NCI-H774 (cell line): Measurements from ENCODE around the gene TAAR9.

ENCODE experiments used
- DNase-seq: peaks from one replicate; lab custom pipeline; 2025; lab: John Stamatoyannopoulos, UW

TAAR9 gene, protein sequence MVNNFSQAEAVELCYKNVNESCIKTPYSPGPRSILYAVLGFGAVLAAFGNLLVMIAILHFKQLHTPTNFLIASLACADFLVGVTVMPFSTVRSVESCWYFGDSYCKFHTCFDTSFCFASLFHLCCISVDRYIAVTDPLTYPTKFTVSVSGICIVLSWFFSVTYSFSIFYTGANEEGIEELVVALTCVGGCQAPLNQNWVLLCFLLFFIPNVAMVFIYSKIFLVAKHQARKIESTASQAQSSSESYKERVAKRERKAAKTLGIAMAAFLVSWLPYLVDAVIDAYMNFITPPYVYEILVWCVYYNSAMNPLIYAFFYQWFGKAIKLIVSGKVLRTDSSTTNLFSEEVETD

GRCh38 chr6:132537977-132538376 is at the start of gene TAAR9:
Gene TAAR9 (plus strand): TSS chr6:132538277. CDS start chr6:132538290, 13 bp downstream.
- DNase-seq = no peak

- DNase-seq = no peak
Measured at GRCh38 chr6:132489376-132489775, 48.7 kb upstream of the TAAR9 start.

GRCh38 chr6:132490024-132490423 is 48.1 kb upstream of the TAAR9 start:
- DNase-seq = no peak

DNA sequence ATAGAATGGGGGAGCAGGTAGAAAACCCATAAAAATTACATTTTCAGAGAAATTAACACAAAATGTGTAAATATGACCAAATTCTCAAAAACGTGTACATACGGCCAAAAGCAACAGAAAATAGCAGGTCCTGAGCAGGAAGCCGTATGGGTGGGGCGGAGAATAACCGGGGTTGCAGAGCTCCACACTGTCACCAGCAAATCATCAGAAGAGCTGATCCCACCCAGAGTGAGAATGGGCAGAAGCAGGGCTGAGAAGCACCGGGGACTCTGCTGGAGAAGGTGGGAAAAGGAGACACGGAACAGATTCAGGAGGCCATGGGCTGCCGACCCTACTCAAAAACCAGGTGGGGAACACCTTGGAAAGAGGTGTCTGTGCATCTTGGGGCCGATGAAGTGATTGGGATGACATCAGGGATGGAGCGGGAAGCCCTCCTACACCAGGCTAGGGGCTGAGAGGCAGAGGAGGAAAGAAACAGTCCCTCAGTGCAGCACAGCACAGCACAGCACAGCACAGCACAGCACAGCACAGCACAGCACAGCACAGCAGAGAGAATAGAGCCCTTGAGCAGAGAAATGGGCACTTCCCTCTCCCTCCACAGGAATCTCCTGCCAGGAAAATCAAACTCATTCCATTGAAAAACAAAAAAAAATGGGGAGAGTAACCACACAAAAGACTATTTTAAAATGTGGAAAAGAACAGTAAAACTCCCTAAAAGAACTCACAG is 47.4 kb upstream of the TAAR9 start:
- DNase-seq = no peak

- no peak for DNase-seq
Measured at GRCh38 chr6:132491303-132491702, 46.8 kb upstream of the TAAR9 start.

DNA sequence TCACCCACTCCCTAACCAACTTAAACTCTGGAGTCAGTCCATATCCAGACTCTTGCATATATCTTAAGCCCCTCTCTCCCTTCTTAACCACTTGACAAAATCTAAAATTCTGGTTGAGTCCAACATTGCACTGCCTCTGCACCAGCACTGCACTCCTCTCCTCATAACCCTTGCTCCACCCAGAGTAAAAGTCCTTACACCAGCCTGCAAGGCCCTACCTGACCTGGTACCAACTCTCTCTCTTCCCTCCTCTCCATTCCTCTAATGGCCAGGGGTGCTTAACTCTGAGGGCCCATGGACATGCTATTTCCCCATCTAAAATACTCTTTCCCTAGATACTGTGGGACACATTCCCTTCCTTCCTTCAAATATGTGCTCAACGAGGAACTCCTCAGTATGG is 46.2 kb upstream of the TAAR9 start:
- DNase-seq = no peak

- DNase-seq = no peak
Measured at GRCh38 chr6:132494954-132495353, 43.1 kb upstream of the TAAR9 start.

- no peak for DNase-seq
Measured at GRCh38 chr6:132495604-132496079, 42.4 kb upstream of the TAAR9 start.

GRCh38 chr6:132496519-132497180 is 41.4 kb upstream of the TAAR9 start:
- DNase-seq = no peak

DNA sequence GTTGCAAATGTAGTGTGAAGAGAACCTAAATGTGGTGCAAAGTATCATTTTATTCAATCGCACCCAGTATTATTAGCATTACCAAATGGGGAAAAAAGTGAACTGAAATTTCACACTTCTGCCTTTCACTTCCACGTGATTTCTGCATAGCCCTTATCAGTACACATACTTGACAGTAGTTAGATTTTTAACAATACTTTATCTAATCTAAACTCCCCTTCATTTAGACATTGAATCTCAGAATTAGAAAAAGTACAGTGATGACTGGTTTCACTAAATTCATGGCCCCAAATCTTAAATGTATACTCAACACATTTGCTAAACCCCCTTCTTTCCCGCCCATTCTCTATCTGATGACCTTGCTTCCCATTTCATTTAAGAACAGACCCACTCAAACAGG is 39.4 kb upstream of the TAAR9 start:
- DNase-seq = no peak

DNA sequence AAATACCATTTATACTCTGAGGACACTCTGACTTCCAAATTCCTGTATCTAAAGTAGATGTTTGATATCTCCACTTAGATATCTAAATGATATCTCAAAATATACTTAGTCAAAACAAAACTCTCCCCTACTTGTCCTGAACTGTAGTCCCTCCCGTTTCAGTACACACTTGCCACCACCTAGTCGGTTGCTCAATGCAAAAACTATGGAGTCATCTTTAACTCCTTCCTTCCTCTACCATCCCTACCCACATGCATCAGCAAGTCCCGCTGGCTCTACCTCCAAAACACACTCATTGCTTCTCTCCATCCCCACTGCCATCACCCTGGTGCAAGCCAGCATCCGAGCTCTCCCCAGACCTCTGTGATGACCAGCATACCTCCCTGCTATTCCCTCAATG is 38.3 kb upstream of the TAAR9 start:
- DNase-seq = no peak

GRCh38 chr6:132504757-132505156 is 33.3 kb upstream of the TAAR9 start:
- no peak for DNase-seq

DNA sequence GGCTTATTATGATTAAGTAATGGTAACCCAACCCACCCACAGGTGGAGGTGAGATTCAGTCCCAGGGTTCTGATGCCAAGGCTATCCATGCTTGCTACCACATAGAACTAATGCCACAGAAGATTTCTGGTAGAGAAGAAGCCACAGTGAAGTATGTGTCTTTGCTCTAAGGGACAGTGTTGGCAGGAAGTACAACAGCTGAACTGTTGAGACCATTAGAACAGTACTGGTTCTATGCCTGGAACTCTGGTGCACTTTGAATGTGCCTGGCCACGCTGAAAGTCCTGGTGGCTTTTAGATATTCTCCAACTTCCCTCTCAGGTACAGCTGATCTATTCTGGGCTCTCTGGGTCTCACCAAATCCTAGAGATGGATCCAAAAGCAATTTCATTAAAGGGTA is 32.9 kb upstream of the TAAR9 start:
- DNase-seq = no peak

- DNase-seq = no peak
Measured at GRCh38 chr6:132506461-132506860, 31.6 kb upstream of the TAAR9 start.

DNA sequence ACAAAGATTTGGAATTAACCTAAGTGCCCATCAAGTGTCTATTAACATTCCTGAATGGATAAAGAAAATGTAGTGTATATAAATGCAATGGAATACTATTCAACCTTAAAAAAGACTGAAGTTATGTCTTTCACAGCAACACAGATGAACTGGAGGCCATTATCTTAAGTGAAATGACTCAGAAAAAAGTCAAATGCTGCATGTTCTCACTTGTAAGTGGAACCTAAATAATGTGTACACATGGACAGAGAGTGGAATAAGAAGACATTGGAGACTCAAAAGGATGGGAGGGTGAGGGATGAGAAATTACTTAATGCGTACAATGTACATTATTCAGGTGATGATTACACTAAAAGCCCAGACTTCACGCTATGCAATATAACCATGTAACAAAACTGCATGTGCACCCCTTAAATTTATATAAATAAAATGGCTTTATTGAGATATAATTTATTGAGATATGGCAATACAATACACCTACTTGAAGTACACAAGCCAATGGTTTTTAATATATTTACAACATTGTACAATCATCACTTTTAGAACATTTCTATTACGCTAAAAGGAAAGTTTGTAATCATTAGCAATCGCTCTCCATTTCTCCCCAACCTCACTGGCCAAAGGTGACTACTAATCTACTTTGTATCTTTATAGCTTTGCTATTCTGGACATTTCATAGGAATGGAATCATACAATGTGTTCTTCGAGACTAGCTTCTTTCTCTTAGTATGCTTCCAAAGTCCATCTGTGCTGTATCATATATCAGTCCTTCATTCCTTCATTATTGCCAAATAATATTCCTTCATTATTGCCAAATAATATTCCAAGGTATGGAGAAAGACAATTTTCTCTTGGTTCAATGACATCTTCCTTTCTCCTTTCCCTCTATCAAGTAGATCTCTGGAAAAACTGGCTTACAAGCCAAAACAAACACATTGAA is 30.9 kb upstream of the TAAR9 start:
- no peak for DNase-seq

DNA sequence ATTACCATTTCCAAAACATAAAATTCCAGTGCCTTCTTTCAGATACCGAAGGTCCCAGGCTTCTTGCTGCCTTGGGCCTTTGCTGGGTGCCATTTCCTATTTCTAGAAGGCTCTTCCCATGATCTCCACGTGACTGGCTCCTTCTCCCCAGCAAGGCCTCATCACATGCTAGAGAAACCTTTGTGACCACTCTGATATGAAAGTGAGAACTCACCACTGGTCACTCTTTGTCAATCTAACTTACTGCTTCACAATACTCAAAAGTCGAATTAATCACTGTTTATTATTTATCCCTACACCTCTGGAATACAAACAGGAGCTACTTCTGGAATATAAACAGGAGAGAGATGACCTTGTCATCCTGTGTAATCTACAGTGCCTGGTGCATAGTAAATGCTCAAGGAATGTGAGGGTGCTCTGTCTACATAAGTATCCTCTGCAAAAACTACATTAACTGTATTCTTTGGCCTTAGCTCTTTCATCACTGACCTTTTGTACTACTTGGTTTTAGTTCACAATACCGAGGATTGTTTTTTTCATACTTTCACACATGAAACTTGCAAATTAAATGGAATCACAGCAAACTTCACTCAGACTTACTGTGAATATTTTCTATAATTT is 26.8 kb upstream of the TAAR9 start:
- no peak for DNase-seq

GRCh38 chr6:132511831-132512220 is 26.3 kb upstream of the TAAR9 start:
- no peak for DNase-seq

DNA sequence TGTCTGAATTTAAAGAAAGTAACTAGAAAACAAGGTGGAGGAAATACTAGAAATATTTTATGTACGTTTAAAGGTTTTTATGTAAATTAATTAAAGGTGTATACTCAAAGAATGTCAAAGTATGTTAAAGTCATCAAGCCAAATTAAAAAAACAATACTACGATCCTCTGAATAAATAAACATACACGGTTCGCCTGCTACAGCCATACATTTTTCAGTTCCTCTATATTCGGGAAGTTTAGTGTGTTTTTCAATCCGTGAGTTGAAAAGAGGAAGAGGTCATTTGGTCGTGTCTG is 25.8 kb upstream of the TAAR9 start:
- DNase-seq = no peak

DNA sequence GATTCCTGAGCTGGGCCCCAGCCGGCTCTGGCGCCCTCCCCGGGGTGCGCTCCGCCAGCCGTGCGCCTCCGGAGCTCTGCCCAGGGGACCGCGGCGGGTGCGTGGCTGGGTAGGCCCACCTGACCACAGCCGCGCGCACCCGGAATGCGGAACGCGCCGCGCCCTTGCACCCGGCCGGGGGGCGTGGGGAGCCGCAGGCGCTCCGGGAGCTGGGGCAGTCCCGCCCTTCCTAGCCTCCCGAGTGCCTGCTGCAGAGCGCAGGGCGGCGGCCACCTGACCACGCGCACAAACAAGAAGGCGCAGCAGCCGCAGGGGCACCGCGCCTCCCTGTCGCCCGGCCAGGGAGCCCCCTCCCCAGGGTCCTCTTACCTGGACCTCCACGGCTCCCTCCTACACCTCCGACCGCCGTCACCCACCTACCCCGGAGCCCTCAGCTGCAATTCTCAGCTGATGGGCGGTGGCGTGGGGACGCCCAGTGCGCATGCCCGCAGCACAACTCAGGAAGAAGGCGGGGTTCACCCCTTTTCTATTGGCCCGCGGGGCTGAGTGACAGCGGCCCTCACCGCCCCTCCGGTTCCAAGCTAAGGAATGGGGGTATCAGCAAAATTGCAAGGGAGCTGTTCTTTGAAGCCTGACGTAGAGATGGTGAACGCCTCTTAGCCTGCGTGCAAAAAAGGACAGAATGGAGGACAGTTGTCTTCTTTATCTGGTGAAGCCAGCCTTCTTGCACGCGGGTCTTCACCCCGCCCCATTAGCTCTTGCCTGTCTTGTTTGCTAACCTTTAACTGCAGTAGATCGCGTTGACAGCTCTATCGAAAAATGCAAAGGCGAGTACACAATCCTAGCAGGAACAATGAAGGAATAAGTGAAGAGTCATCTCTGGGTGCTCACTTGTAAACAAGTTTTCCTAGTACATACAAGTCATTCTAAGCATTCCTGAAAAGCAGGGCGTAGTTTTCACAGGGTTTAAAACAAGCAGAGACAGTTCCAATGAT is 25.1 kb upstream of the TAAR9 start, which contains the start of gene STX7:
Gene STX7 (minus strand): TSS at position 479 of the 995 bp plus-strand sequence. CDS start 9,586 bp downstream, outside the sequence.
- DNase-seq = peak; percentile 87
